ENCODE data around the gene SMC1B.
"Not testable (repeated sequence)": the region's sequence is repeated elsewhere in the genome, so short reads cannot be mapped to it uniquely, and the experiment has no call there.

Gene SMC1B

DNA sequence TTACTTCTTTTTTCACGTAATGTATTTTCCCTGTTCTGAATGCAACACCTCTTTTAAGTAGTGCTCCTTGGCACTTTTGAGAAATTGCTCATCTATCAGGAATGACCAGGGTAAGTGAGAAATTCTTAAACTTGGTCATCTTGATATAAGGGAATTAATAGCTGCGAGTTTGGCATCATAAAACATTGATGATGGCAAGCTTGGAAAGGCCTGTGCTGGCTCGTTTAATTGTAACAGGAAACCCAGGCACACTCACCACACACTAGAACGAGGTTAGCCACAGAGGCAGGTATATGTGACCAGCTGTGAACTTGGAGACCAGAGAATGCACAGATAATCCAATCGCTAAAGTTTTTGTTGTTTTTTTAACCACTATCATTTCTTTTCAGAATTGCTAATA is 79.3 kb downstream of the SMC1B start:
- Mint-ChIP-seq H3K36me3 (peaks cover 2% of the 10 kb centered on the region), H3K9me3 (ENCODE audit: low read depth) (no peaks in the 10 kb centered on the region), H3K27ac (peak overlapping the region; percentile 1), H3K4me3 (no peak overlapping the region), H3K27me3 (no peaks in the 10 kb centered on the region), H3K4me1 (ENCODE audit: low read depth) (peaks cover 27% of the 10 kb centered on the region)

DNA sequence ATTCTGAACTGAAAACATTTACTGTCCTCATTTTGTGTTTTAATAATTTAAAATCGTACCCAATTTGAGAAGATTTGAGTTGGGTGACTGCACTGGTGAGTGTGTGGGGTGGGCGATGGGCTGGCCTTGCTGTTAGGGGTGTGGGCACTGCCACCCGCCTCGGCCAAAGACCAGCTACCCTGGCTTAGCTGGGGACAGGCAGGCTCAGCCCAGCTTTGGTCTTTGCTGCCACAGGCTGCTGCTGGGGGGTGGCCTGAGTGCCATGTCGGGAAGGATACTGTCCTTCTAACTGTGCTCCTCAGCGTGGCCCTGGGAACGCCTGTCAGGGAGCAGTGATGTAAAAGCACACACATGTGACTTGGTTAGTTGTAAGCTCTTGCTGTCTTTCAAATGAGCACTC is 81.4 kb downstream of the SMC1B start:
- H3K4me1 Mint-ChIP-seq (ENCODE audit: low read depth): peaks cover 18% of the 10 kb centered on the region
- no peaks in the 10 kb centered on the region for H3K9me3 Mint-ChIP-seq (ENCODE audit: low read depth)
- no peak overlapping the region for H3K4me3 Mint-ChIP-seq
- no peak overlapping the region for H3K27ac Mint-ChIP-seq
- peaks cover 2% of the 10 kb centered on the region for H3K36me3 Mint-ChIP-seq
- no peaks in the 10 kb centered on the region for H3K27me3 Mint-ChIP-seq

DNA sequence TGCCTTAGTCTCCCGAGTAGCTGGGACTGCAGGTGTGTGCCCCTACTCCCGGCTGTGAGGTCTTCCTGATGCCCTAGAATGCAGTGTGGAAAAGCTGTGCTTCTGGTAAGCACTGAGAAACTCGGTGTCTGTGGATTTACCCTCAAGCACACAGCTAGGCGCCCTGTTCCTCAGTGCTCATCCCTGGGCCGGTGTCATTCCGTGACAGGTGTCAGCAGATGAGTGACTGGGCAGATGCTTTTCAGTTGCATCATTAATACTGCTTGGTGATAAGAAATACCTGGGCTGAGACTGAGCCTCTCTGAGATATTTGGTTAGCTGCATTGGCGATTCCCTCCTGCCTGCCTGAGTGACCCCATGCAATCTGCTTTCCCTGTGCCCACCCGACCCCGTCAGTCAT is 81.9 kb downstream of the SMC1B start:
- Mint-ChIP-seq H3K27ac (no peak overlapping the region), H3K27me3 (no peaks in the 10 kb centered on the region), H3K4me1 (ENCODE audit: low read depth) (peaks cover 13% of the 10 kb centered on the region), H3K9me3 (ENCODE audit: low read depth) (no peaks in the 10 kb centered on the region), H3K4me3 (no peak overlapping the region), H3K36me3 (peaks cover 2% of the 10 kb centered on the region)

- Mint-ChIP-seq H3K9me3 (ENCODE audit: low read depth) (no peaks in the 10 kb centered on the region), H3K27me3 (no peaks in the 10 kb centered on the region), H3K27ac (no peak overlapping the region), H3K4me3 (no peak overlapping the region), H3K36me3 (peaks cover 1% of the 10 kb centered on the region), H3K4me1 (ENCODE audit: low read depth) (peaks cover 7% of the 10 kb centered on the region)
These were observed 82.9 kb downstream of the SMC1B start for GRCh38 chr22:45330548-45330947.

DNA sequence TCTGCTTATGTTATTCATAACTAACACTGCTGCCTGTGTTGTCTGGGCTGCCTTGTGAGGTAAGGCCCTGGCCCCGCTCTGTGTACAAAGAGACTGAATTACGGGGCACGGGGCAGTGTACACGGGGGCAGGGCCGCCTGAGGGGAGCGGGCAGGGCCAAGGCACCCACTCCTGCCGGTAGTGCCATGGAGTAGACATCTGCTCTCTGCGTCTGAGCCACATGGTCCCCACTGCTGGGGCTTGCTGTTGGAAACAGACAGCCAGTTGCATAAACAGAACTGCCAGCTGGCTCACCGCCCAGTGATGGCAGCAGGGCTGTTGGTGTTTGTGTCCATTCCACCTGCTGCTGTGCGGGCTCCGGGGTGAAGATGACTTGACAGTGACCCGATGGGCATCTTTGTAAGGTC is 83.9 kb downstream of the SMC1B start:
- peaks cover 3% of the 10 kb centered on the region for H3K36me3 Mint-ChIP-seq
- peaks cover 11% of the 10 kb centered on the region for H3K4me1 Mint-ChIP-seq (ENCODE audit: low read depth)
- peak overlapping the region; percentile 16 for H3K27ac Mint-ChIP-seq
- H3K4me3 Mint-ChIP-seq: no peak overlapping the region
- no peaks in the 10 kb centered on the region for H3K27me3 Mint-ChIP-seq
- no peaks in the 10 kb centered on the region for H3K9me3 Mint-ChIP-seq (ENCODE audit: low read depth)

DNA sequence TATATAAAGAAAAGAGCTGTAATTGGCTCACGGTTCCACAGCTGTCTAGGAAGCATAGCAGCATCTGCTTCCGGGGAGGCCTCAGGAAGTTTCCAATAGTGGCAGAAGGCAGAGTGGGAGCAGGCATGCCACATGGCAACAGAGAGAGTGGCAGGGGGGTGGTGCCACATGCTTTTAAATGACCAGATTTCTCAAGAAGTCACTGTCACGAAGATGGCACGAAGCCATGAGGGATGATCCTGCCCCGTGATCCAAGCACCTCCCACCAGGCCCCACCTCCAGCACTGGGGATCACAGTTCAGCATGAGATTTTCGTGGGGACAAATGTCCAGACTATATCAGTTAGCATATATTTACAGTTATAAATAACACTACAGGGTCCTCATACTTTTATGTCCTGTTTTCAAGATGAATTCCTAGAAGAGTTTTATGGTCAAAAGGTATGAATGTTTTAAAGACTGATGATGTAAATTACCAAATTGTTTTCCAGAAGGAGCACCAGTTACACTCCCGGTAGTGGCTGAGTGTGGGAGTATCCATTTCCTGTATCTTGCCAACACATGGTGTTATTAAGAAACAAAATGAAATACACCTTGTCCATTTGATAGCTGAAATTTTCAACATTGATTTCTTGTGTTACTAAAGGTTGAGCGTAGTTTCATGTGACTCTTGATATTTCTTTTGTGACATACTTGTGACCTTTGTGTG is 84.4 kb downstream of the SMC1B start:
- Mint-ChIP-seq H3K4me1 (ENCODE audit: low read depth) (peaks cover 14% of the 10 kb centered on the region), H3K36me3 (peaks cover 4% of the 10 kb centered on the region), H3K9me3 (ENCODE audit: low read depth) (no peaks in the 10 kb centered on the region), H3K27ac (peak overlapping the region; percentile 16), H3K4me3 (no peak overlapping the region), H3K27me3 (no peaks in the 10 kb centered on the region)

DNA sequence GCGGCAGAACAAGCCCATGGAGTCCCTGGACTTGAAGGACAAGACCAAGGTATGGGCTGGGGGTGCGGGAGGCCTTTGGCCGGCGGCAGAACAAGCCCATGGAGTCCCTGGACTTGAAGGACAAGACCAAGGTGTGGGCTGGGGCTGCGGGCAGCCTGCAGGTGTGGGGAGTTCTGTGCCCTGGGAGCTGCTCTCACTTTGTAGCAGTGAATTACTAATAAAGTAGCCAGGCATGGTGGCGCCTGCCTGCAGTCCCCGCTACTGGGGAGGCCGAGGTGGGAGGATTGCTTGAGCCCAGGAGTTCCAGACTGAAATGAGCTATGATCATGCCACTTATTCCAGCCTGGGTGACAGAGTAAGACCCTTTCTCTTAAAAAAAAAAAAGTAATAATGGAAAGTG is 85.1 kb downstream of the SMC1B start:
- not testable (repeated sequence) for H3K36me3 Mint-ChIP-seq; H3K9me3 Mint-ChIP-seq (ENCODE audit: low read depth); H3K4me3 Mint-ChIP-seq; H3K27ac Mint-ChIP-seq; H3K27me3 Mint-ChIP-seq
- H3K4me1 Mint-ChIP-seq (ENCODE audit: low read depth): peaks cover 17% of the 10 kb centered on the region

DNA sequence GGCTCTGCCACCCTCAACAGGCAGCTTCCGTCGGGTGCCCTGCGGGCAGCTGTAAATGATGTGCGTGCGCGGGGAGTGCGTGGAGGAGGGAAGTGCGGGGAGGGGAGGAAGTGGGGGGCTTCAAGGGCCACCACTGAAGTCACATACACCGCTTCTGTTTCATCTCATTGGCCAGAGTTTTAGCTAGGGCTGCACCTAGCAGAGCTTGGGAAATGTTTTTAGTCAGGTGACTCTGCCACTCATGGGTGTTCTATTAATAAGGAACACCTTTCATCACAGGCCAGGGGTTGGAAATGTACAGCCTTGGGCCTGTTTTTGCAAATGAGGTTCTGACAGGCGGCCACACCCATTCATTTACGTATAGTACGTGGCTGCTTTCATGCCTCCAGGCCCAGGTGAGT is 89.1 kb downstream of the SMC1B start:
- no peaks in the 10 kb centered on the region for H3K9me3 Mint-ChIP-seq (ENCODE audit: low read depth)
- no peaks in the 10 kb centered on the region for H3K27me3 Mint-ChIP-seq
- H3K4me1 Mint-ChIP-seq (ENCODE audit: low read depth): peaks cover 43% of the 10 kb centered on the region
- H3K4me3 Mint-ChIP-seq: no peak overlapping the region
- peaks cover 12% of the 10 kb centered on the region for H3K36me3 Mint-ChIP-seq
- H3K27ac Mint-ChIP-seq: no peak overlapping the region

GRCh38 chr22:45323695-45324094 is 89.7 kb downstream of the SMC1B start:
- Mint-ChIP-seq H3K4me3 (no peak overlapping the region), H3K9me3 (ENCODE audit: low read depth) (no peaks in the 10 kb centered on the region), H3K36me3 (peaks cover 12% of the 10 kb centered on the region), H3K27me3 (no peaks in the 10 kb centered on the region), H3K27ac (no peak overlapping the region), H3K4me1 (ENCODE audit: low read depth) (peaks cover 49% of the 10 kb centered on the region)

GRCh38 chr22:45322873-45323525 is 90.4 kb downstream of the SMC1B start:
- Mint-ChIP-seq H3K9me3 (ENCODE audit: low read depth) (no peaks in the 10 kb centered on the region), H3K4me1 (ENCODE audit: low read depth) (peaks cover 56% of the 10 kb centered on the region), H3K4me3 (no peak overlapping the region), H3K36me3 (peaks cover 12% of the 10 kb centered on the region), H3K27ac (no peak overlapping the region), H3K27me3 (no peaks in the 10 kb centered on the region)

DNA sequence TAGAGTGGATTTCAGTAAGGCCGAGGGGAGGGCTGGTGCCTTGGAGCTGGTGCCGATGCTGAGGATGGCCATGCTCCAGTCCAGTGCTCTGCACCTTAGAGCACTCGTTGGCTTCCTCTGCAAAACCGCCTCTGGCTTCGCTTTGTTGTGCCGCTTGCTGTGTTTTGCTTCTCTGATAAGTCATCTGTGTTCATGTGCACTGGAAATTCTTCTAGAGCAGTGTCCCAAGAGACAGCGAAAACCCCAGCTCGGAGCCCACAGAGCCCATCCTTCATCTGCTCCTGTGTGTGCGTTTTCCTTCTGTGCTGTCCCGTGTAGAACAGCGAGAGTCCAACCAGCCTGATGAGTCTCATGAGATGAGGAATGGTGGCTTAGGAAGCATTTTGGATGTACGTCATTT is 91.6 kb downstream of the SMC1B start:
- no peak overlapping the region for H3K4me3 Mint-ChIP-seq
- H3K27ac Mint-ChIP-seq: peak overlapping the region; percentile 50
- peaks cover 12% of the 10 kb centered on the region for H3K36me3 Mint-ChIP-seq
- no peaks in the 10 kb centered on the region for H3K27me3 Mint-ChIP-seq
- H3K9me3 Mint-ChIP-seq (ENCODE audit: low read depth): no peaks in the 10 kb centered on the region
- peaks cover 67% of the 10 kb centered on the region for H3K4me1 Mint-ChIP-seq (ENCODE audit: low read depth)

GRCh38 chr22:45320357-45320976 is 92.9 kb downstream of the SMC1B start:
- H3K9me3 Mint-ChIP-seq (ENCODE audit: low read depth): no peaks in the 10 kb centered on the region
- H3K4me3 Mint-ChIP-seq: peak overlapping the region; percentile 88
- H3K36me3 Mint-ChIP-seq: peaks cover 10% of the 10 kb centered on the region
- H3K4me1 Mint-ChIP-seq (ENCODE audit: low read depth): peaks cover 78% of the 10 kb centered on the region
- peak overlapping the region; percentile 97 for H3K27ac Mint-ChIP-seq
- H3K27me3 Mint-ChIP-seq: no peaks in the 10 kb centered on the region

DNA sequence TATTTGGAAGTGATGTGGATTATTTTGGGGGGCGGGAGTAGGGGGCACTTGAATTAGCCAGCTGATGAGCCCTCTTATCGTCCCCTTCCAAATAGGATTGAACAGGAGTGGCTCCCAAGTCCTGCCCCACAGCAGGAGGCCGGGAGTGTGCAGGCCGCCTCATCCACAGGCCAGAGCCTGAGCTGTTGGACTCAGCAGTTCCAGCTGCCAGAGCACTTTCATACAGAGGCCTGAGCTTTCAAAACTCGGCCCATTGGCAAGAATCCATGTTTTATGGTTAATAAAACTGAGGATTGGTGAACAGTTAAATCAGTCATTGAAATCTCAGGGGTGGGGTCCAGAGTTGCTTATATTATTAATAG is 94.1 kb downstream of the SMC1B start:
- H3K9me3 Mint-ChIP-seq (ENCODE audit: low read depth): no peaks in the 10 kb centered on the region
- H3K36me3 Mint-ChIP-seq: peaks cover 8% of the 10 kb centered on the region
- peaks cover 80% of the 10 kb centered on the region for H3K4me1 Mint-ChIP-seq (ENCODE audit: low read depth)

GRCh38 chr22:45318558-45319323 is 94.7 kb downstream of the SMC1B start:
- Mint-ChIP-seq H3K4me3 (peak overlapping the region; percentile 88), H3K36me3 (peaks cover 6% of the 10 kb centered on the region), H3K27me3 (no peaks in the 10 kb centered on the region), H3K9me3 (ENCODE audit: low read depth) (no peaks in the 10 kb centered on the region), H3K27ac (peak overlapping the region; percentile 97), H3K4me1 (ENCODE audit: low read depth) (peaks cover 80% of the 10 kb centered on the region)

More for the DNA sequence above, 94.1 kb downstream of the SMC1B start:
- H3K4me3 Mint-ChIP-seq: peak overlapping the region; percentile 88
- peak overlapping the region; percentile 97 for H3K27ac Mint-ChIP-seq
- H3K27me3 Mint-ChIP-seq: no peaks in the 10 kb centered on the region

GRCh38 chr22:45318168-45318557 is 95.2 kb downstream of the SMC1B start:
- Mint-ChIP-seq H3K36me3 (peaks cover 2% of the 10 kb centered on the region), H3K27ac (peak overlapping the region; percentile 97), H3K4me1 (ENCODE audit: low read depth) (peaks cover 78% of the 10 kb centered on the region), H3K9me3 (ENCODE audit: low read depth) (no peaks in the 10 kb centered on the region), H3K4me3 (peak overlapping the region; percentile 88), H3K27me3 (no peaks in the 10 kb centered on the region)
